GM12878 (cell line): ENCODE results near the gene CXCL8. TPM values are rescaled to one million over a fixed set of nuclear protein-coding genes. Genes with fewer than 3 reads are reported as not detected.

Source experiments
- ATAC-seq: fragments of 200-7000 bp; cut with Tn5 transposase; 3 replicates; pipeline ENCODE4 v1.9.1; 2020; ENCODE audit warnings: mild to moderate bottlenecking, moderate library complexity
- BruUV-seq: library from RNA; stranded (reverse); fragments of 400-500 nt; replicated peaks from 2 replicates; lab custom pipeline; 2021; lab: Mats Ljungman, UMichigan
- CTCF ChIA-PET: fragments of 300-600 bp; sonication (Branson Sonifier 250); formaldehyde crosslinking; extraction: SDS; loops from one replicate; lab custom pipeline; 2021; ENCODE audit warnings: inconsistent platforms; lab: Yijun Ruan, JAX
- POLR2A ChIA-PET: fragments of 350-600 bp; formaldehyde crosslinking; extraction: SDS; loops from one replicate; lab custom pipeline; 2021; ENCODE audit warnings: inconsistent platforms; lab: Charles Lee
- RAD21 ChIA-PET: fragments of 300-600 bp; sonication (Branson Sonifier 250); formaldehyde crosslinking; loops from one replicate; lab custom pipeline; 2023; ENCODE audit warnings: antibody characterized with exemption; ENCODE audit not compliant: unreplicated experiment; lab: Charles Lee
- SMC1A ChIA-PET: fragments of 300-600 bp; sonication (Branson Sonifier 250); formaldehyde crosslinking; loops from one replicate; lab custom pipeline; 2023; ENCODE audit not compliant: unreplicated experiment, uncharacterized antibody; lab: Charles Lee
- DNase-seq: peaks from one replicate; pipeline ENCODE4 v3.0.0-alpha.2; 2011; ENCODE audit warnings: low read depth, low spot score
- FAIRE-seq: peaks from 3 replicates; lab custom pipeline; 2011; peaks lifted over from hg19 to GRCh38; lab: Jason Lieb, UNC
- H2AFZ ChIP-seq: 2 replicates; pipeline ENCODE4 v1.6.0; 2011; ENCODE audit warnings: low read depth, low read length, control low read depth; ENCODE audit not compliant: control insufficient read depth
- H3K27ac ChIP-seq: 2 replicates; pipeline ENCODE4 v1.5.1; 2011; ENCODE audit warnings: control low read depth; ENCODE audit not compliant: control insufficient read depth, insufficient read depth
- H3K27me3 ChIP-seq, 2 experiments: replicated peaks in 1 of 2; 2 replicates each; pipeline versions ENCODE4 v1.6.0 to v1.6.1; 2011; ENCODE audit warnings: low read length in 1 of 2; ENCODE audit not compliant: control insufficient read depth in 2 of 2, insufficient read depth in 2 of 2
- H3K36me3 ChIP-seq, 2 experiments: 2 replicates each; pipeline ENCODE4 v1.5.1; 2011; ENCODE audit warnings: low read length in 1 of 2; ENCODE audit not compliant: control insufficient read depth in 2 of 2, insufficient read depth in 2 of 2
- H3K4me1 ChIP-seq: 2 replicates; pipeline ENCODE4 v1.6.1; 2011; ENCODE audit warnings: mild to moderate bottlenecking, low read length, moderate library complexity, mixed read lengths; ENCODE audit not compliant: control insufficient read depth, insufficient read depth
- H3K4me2 ChIP-seq: 2 replicates; pipeline ENCODE4 v1.6.0; 2011; ENCODE audit warnings: control low read depth; ENCODE audit not compliant: control insufficient read depth, insufficient read depth
- H3K4me3 ChIP-seq: fragments of 200-600 bp; sonication (generic); 2 replicates; pipeline ENCODE4 v1.5.1; 2016
- H3K79me2 ChIP-seq: 2 replicates; pipeline ENCODE4 v1.6.0; 2011; ENCODE audit warnings: low read length; ENCODE audit not compliant: control insufficient read depth, insufficient read depth
- H3K9ac ChIP-seq: 2 replicates; pipeline ENCODE4 v1.8.0; 2011; ENCODE audit warnings: low read length, control low read depth, mixed read lengths; ENCODE audit not compliant: control insufficient read depth, insufficient read depth
- H3K9me3 ChIP-seq: replicated peaks from 3 replicates; pipeline ENCODE4 v1.5.1; 2011; ENCODE audit warnings: mild to moderate bottlenecking, low read length; ENCODE audit not compliant: control insufficient read depth, insufficient read depth
- H4K20me1 ChIP-seq: 2 replicates; pipeline ENCODE4 v1.6.0; 2011; ENCODE audit not compliant: control insufficient read depth, insufficient read depth
- ASH2L ChIP-seq: fragments of 300-600, 200-600 bp; sonication (generic); IDR thresholded peaks from 2 replicates; pipeline ENCODE4 v1.6.1; 2017; ENCODE audit warnings: low read depth, mild to moderate bottlenecking, borderline replicate concordance
- CEBPB ChIP-seq, 2 experiments: fragments of 150-350 bp in 1 of 2; IDR thresholded peaks; 2 replicates each; pipeline ENCODE4 v1.6.1; 2012 to 2014; ENCODE audit warnings: low read depth in 2 of 2, low read length in 2 of 2, borderline replicate concordance in 1 of 2, inconsistent platforms in 1 of 2
- PAX5 ChIP-seq: IDR thresholded peaks from 2 replicates; pipeline ENCODE4 v1.6.1; 2011; ENCODE audit warnings: low read depth, low read length, borderline replicate concordance
- STAT3 ChIP-seq: IDR thresholded peaks from 2 replicates; pipeline ENCODE4 v1.6.1; 2011; ENCODE audit warnings: low read depth, low read length, improper control_type of control experiment
- YY1 ChIP-seq: IDR thresholded peaks from 2 replicates; pipeline ENCODE4 v1.6.1; 2011; ENCODE audit warnings: low read depth, mild to moderate bottlenecking, low read length
- WGBS: methylation state at CpG from one replicate; pipeline ENCODE4 v1.1.6; 2016; ENCODE audit warnings: low lambda C conversion rate; ENCODE audit not compliant: insufficient replicate concordance, insufficient coverage; ENCODE audit errors: missing lambda C conversion rate; 5-methylcytosine and 5-hydroxymethylcytosine counted together
- in situ Hi-C: fragments of 300-500 bp; cut with MboI; formaldehyde crosslinking; loops from 9 replicates; pipeline ENCODE4 v1.14.3; 2018; ENCODE audit warnings: mixed read lengths
- intact Hi-C: fragments of 100-400 bp; cut with micrococcal nuclease; formaldehyde crosslinking; loops from one replicate; pipeline ENCODE4 v1.14.2; 2022; ENCODE audit not compliant: unreplicated experiment
- polyA plus RNA-seq, 11 experiments: library from polyadenylated mRNA; depleted of rRNA in 4 of 11; unstranded in 6 of 11; stranded (reverse) in 5 of 11; fragments of >200 nt; fragmentation: Nextera tagmentation in 4 of 11; fragmentation: Illumina TruSeq in 1 of 11; extraction: Ambion mirVana in 4 of 11; extraction: Trizol in 1 of 11; gene quantifications; 1 replicate in 1 of 11; 2 replicates in 10 of 11; pipeline versions ENCODE4 v1.2.1 to v1.2.3, GENCODE V29; 2011 to 2016; ENCODE audit warnings: inconsistent platforms in 2 of 11, missing spikeins in 2 of 11, low read depth in 1 of 11
- total RNA-seq, 4 experiments: library from RNA; depleted of rRNA in 3 of 4; stranded (reverse); fragments of >200 nt in 3 of 4; fragmentation: Illumina TruSeq in 1 of 4; extraction: Trizol in 1 of 4; gene quantifications; 2 replicates each; pipeline versions ENCODE4 v1.2.1 to v1.2.3, GENCODE V29; 2013 to 2021
- TF ChIP-seq, protein P1 (sequence below): IDR thresholded peaks from 2 replicates; pipeline ENCODE4 v1.6.1; 2012; ENCODE audit warnings: mild to moderate bottlenecking, low read depth, low read length
- TF ChIP-seq, protein P2 (sequence below): IDR thresholded peaks from 2 replicates; pipeline ENCODE4 v1.6.1; 2011; ENCODE audit warnings: low read depth, low read length, improper control_type of control experiment, borderline replicate concordance

The CXCL8 gene
- total and polyA plus RNA-seq, 10 of the 15 experiments (the other 5 are each of a cell fraction or from before 2014, with no cell fraction given): 0.09 to 0.36 (median 0.19) TPM; not detected in 1

DNA sequence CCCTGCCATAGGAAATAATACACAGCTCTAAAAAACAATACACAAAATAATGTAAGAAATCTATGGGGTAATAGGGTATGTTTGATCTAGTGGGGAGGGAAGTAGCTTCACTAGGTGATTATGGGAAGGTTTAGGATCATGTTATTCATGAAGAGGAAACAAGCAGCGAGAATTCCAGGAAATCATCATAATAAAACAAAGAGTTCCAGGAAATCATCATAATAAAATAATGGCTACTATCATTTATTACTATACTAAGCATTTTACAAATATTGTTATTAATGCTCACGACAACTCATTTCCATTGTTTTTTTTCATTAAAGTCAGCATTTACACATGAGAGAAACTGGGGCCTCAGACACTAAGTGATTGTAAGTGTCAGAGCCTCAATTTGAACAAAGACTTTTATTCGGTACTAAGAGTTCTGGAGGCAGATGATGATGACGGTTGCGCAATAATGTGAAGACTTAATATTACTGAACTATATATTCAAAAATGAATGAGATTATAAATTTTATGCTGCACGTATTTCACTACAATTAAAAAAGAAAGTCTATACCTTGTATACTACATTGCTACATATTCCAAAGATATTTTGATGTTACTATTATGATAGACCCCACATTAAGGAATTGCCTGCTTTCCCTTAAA, 12.2 kb upstream of the CXCL8 start:
- Histone ChIP-seq H3K27ac (no peak overlapping the region), H3K4me1 (peaks cover 14% of the 10 kb centered on the region), H3K9ac (no peak overlapping the region), H4K20me1 (no peaks in the 10 kb centered on the region), H2AFZ (no peak overlapping the region), H3K4me3 (no peak overlapping the region), H3K4me2 (no peak overlapping the region), H3K9me3 (no peaks in the 10 kb centered on the region; the same call in 1 of the 3 replicates), H3K36me3 (no peaks in the 10 kb centered on the region), H3K27me3 (no peaks in the 10 kb centered on the region), H3K79me2 (no peaks in the 10 kb centered on the region)
- ChIA-PET RAD21 (interaction anchor here (0.9 kb wide), 1 partner anchor 406 kb away, joined by 4 read pairs; no protein-coding TSS in a partner anchor), SMC1A (interaction anchor here (0.6 to 1.8 kb wide), 3 partner anchors 12 to 159 kb away, joined by 3 to 5 read pairs (median 3); partner anchors contain the start of gene CXCL8), POLR2A (no interaction called here), CTCF (interaction anchor here (0.6 to 1.4 kb wide), 10 partner anchors 8 to 155 kb away, joined by 3 to 4 read pairs (median 4); no protein-coding TSS in a partner anchor)
- no peak for FAIRE-seq
- BruUV-seq: no TSS peak
- 82% methylated on average over 6 of the region's 6 CpGs for WGBS
- in situ Hi-C loops: no loop called here
- no peak for ATAC-seq
- intact Hi-C loops: loop anchor here (5.0 kb wide), 1 partner anchor 61 kb away; no protein-coding TSS in a partner anchor
- DNase-seq: no peak
- TF ChIP-seq PAX5 (no peak), CEBPB (IDR thresholded peaks at IDR 0.05; ENCODE audit: borderline replicate concordance in 1 of 2, low read depth in 2 of 2, low read length in 2 of 2) (peak in 1 of 2 experiments; percentile 31; a peak in 1 of 4 replicates)

DNA sequence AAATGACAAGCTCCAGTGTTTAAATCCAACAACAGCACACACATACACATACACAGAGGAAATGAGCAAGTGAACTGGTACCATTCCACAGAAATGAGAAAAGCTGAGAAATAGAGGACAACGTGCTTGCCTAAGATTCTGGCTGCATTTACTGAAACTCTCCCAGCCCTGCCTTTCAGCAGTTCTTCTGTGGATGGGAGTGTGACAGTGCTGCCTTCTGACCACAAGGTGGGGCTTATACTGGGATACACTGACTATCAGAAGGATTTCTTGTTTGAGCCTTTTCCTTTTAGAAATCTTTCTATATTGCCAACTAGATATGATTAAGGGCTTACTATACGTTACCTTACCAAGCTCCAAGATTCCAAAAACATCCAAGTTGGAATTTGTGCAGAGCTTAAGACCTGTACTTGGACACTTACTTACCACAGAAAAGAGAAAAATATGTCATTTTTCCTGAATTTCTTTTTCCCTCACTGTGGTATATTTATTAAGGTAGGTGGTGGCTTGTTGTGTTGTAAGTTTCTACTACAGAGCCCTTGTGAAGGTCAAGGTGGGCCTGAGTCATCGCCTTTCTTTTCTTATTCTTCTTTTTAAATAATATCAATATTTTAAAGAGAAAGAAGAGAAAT, 10.7 kb upstream of the CXCL8 start:
- 18% methylated on average over 3 of the region's 3 CpGs for WGBS
- H3K27ac ChIP-seq: no peak overlapping the region
- H3K36me3 ChIP-seq: no peaks in the 10 kb centered on the region
- H4K20me1 ChIP-seq: no peaks in the 10 kb centered on the region
- ChIA-PET SMC1A (interaction anchor here (0.8 to 2.7 kb wide), 14 partner anchors 9 to 405 kb away, joined by 3 to 22 read pairs (median 4); no protein-coding TSS in a partner anchor), POLR2A (interaction anchor here (1.2 kb wide), 1 partner anchor 10 kb away, joined by 3 read pairs; no protein-coding TSS in a partner anchor), RAD21 (interaction anchor here (0.6 to 1.8 kb wide), 5 partner anchors 10 to 405 kb away, joined by 3 to 6 read pairs (median 4); no protein-coding TSS in a partner anchor), CTCF (interaction anchor here (0.6 to 2.8 kb wide), 26 partner anchors 9 to 1278 kb away, joined by 3 to 33 read pairs (median 4); no protein-coding TSS in a partner anchor)
- DNase-seq (no peak), FAIRE-seq (peak; percentile 69), ATAC-seq (peak; percentile 79)
- BruUV-seq: no TSS peak
- H3K4me2 ChIP-seq: no peak overlapping the region
- no peaks in the 10 kb centered on the region; the same call in 1 of the 3 replicates for H3K9me3 ChIP-seq
- peaks cover 20% of the 10 kb centered on the region for H3K4me1 ChIP-seq
- in situ Hi-C loops (no loop called here), intact Hi-C loops (loop anchor here (1.0 to 5.0 kb wide), 4 partner anchors 62 to 405 kb away; no protein-coding TSS in a partner anchor)
- H3K4me3 ChIP-seq: no peak overlapping the region
- H3K9ac ChIP-seq: no peak overlapping the region
- no peak overlapping the region for H2AFZ ChIP-seq
- H3K27me3 ChIP-seq: no peaks in the 10 kb centered on the region
- H3K79me2 ChIP-seq: no peaks in the 10 kb centered on the region
- TF ChIP-seq STAT3: no peak
- no peak for TF ChIP-seq ASH2L
- TF ChIP-seq YY1: peak; percentile 28; the same call in 1 of the 2 replicates
- TF ChIP-seq, protein P1, sequence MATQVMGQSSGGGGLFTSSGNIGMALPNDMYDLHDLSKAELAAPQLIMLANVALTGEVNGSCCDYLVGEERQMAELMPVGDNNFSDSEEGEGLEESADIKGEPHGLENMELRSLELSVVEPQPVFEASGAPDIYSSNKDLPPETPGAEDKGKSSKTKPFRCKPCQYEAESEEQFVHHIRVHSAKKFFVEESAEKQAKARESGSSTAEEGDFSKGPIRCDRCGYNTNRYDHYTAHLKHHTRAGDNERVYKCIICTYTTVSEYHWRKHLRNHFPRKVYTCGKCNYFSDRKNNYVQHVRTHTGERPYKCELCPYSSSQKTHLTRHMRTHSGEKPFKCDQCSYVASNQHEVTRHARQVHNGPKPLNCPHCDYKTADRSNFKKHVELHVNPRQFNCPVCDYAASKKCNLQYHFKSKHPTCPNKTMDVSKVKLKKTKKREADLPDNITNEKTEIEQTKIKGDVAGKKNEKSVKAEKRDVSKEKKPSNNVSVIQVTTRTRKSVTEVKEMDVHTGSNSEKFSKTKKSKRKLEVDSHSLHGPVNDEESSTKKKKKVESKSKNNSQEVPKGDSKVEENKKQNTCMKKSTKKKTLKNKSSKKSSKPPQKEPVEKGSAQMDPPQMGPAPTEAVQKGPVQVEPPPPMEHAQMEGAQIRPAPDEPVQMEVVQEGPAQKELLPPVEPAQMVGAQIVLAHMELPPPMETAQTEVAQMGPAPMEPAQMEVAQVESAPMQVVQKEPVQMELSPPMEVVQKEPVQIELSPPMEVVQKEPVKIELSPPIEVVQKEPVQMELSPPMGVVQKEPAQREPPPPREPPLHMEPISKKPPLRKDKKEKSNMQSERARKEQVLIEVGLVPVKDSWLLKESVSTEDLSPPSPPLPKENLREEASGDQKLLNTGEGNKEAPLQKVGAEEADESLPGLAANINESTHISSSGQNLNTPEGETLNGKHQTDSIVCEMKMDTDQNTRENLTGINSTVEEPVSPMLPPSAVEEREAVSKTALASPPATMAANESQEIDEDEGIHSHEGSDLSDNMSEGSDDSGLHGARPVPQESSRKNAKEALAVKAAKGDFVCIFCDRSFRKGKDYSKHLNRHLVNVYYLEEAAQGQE: no peak
- TF ChIP-seq, protein P2, sequence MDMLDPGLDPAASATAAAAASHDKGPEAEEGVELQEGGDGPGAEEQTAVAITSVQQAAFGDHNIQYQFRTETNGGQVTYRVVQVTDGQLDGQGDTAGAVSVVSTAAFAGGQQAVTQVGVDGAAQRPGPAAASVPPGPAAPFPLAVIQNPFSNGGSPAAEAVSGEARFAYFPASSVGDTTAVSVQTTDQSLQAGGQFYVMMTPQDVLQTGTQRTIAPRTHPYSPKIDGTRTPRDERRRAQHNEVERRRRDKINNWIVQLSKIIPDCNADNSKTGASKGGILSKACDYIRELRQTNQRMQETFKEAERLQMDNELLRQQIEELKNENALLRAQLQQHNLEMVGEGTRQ: no peak
